Epithelial cell of esophagus (primary cell): Measurements from ENCODE around the gene COPS7A.
A peak's percentile ranks its signal among the peaks of the same experiment; 100 is the strongest.

Source experiments
- DNase-seq: peaks from one replicate; pipeline ENCODE4 v3.0.0; 2010; ENCODE audit warnings: low read depth
- H3K4me3 ChIP-seq: 2 replicates; pipeline ENCODE4 v1.5.1; 2011; ENCODE audit warnings: mild to moderate bottlenecking, low read length, control low read depth
- TF ChIP-seq, protein P1 (sequence below): IDR thresholded peaks from 2 replicates; pipeline ENCODE4 v1.5.1; 2011; ENCODE audit warnings: low read depth, mild to moderate bottlenecking, low read length, control low read depth, inconsistent platforms; ENCODE audit not compliant: insufficient read depth; ENCODE audit errors: missing control alignments

Gene COPS7A, protein sequence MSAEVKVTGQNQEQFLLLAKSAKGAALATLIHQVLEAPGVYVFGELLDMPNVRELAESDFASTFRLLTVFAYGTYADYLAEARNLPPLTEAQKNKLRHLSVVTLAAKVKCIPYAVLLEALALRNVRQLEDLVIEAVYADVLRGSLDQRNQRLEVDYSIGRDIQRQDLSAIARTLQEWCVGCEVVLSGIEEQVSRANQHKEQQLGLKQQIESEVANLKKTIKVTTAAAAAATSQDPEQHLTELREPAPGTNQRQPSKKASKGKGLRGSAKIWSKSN

DNA sequence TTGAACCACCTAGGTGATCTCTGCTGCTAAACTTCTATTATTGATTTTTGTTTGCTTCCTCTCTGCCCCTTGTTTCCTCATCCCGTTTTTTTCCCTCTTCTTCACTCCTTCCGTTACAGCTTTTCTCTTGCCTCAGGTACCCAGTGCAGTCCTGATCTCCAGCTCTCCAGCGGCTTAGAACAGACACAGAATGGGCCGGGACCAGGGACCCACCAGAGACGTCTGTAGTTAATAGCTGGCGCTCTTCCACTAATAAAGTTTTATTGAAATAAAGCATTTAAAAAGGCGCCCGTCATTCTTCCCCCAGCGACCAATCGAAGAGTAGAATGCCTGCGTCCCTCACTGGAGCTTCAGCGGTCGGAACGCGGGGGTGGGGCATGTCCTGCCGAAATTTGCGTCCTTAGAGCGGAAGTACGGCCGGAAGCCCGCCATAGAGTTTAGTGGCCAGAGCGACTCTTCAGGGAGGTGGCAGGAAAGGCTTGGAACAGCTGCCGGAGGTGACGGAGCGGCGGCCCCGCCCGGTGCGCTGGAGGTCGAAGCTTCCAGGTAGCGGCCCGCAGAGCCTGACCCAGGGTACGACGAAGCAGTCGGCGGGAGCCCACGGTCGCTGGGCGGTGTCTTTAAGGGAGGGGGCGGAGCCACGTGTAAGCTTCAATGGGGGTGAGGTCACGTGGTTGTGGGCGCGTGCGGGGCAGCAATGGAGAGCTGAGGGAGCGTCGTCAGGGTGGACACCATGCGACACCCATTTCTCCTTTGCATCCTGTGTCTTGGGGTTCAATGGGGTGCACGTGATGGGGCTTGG is at the start of gene COPS7A:
Gene COPS7A (plus strand): TSS at position 440 of the 802 bp plus-strand sequence. CDS start 611 bp downstream, outside the sequence.
- peak within 1 kb of the TSS; percentile 71 for H3K4me3 ChIP-seq
- TF ChIP-seq, protein P1, sequence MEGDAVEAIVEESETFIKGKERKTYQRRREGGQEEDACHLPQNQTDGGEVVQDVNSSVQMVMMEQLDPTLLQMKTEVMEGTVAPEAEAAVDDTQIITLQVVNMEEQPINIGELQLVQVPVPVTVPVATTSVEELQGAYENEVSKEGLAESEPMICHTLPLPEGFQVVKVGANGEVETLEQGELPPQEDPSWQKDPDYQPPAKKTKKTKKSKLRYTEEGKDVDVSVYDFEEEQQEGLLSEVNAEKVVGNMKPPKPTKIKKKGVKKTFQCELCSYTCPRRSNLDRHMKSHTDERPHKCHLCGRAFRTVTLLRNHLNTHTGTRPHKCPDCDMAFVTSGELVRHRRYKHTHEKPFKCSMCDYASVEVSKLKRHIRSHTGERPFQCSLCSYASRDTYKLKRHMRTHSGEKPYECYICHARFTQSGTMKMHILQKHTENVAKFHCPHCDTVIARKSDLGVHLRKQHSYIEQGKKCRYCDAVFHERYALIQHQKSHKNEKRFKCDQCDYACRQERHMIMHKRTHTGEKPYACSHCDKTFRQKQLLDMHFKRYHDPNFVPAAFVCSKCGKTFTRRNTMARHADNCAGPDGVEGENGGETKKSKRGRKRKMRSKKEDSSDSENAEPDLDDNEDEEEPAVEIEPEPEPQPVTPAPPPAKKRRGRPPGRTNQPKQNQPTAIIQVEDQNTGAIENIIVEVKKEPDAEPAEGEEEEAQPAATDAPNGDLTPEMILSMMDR = no peak
- DNase-seq = peak; percentile 99

DNA sequence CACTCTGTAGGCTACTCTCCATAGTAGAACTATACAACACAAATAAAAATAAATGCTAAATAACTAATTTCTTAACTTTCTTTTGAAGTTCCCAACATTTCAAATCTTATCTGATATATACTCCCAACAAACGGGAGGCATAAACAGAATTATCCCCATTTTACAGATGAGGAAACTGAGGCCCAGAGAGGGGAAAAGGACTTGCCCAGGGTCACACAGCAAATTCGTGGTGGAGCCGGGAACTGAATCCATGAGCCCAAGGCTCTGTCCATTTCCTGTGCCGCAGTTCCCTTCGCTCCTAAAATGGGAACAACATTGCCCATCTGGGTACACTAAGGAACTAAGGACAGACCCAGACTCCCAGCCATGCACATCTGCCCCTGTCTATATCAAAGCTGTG is 46.9 kb upstream of the COPS7A start:
- TF ChIP-seq, protein P1 = no peak

DNA sequence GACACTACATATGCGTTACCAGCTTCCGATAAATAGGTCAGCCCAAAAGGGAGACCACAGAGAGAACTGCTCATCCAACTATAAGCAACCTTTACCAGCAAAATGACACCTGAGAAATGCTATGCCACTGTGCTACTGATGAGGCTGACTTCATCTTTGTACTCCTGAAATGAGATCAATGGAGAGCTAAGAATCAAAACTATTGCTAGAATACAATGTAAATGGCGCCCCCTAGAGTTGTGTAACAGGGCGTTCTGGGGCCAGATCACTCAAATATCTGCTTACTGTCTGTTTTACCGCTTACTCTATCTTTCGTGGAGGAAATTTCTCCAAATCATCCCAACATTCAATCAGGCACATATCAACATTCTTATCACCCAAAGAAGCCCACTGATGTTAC is 39.2 kb upstream of the COPS7A start:
- DNase-seq = peak; percentile 48
- no peak overlapping the region for H3K4me3 ChIP-seq
- TF ChIP-seq, protein P1 = peak; percentile 53

More for the DNA sequence above, 46.9 kb upstream of the COPS7A start:
- no peak for DNase-seq
- no peak overlapping the region for H3K4me3 ChIP-seq

DNA sequence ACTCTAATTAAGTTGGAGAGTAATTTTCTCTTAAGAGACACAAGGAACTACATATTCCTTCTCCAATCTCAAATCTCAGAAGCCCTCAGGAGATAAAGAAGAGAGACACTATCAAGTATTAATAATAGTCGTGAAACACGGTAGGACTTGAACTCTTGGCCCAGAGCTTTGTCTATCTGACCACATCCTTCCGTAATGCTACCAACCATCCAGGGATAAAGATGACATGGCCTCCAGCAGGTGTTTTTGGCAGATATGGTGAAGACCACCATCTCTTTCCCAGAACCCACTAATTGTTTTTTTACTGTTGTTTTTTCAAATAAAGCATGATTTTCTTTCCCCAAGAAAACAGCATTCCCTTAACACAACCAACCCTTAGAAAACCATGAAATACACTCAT is 38.0 kb upstream of the COPS7A start:
- H3K4me3 ChIP-seq = no peak overlapping the region
- TF ChIP-seq, protein P1 = no peak
- DNase-seq = no peak

DNA sequence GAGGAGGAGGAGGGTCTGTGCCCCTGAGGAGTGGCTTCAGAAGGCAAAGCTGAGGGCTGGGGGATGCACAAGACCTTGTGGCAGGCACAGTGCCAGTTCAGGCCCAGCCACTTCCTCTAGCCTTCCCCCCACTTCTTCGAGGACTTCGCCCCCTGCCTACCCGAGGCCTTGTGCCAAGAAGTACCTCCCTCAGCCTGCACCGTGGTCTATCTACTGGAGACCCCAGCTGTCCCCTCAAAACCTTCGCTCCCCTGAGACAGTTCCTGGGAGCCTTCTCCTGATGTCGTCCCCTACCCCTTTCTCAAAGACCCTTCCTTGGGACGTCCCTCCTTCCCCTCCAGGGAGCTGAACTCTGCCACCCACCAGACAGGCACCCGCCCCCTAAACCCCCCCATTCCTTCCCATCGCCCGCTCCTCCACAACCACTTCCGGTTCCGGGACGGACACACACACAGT is 35.3 kb upstream of the COPS7A start:
- H3K4me3 ChIP-seq = peak overlapping the region; percentile 85
- no peak for DNase-seq
- TF ChIP-seq, protein P1 = no peak

DNA sequence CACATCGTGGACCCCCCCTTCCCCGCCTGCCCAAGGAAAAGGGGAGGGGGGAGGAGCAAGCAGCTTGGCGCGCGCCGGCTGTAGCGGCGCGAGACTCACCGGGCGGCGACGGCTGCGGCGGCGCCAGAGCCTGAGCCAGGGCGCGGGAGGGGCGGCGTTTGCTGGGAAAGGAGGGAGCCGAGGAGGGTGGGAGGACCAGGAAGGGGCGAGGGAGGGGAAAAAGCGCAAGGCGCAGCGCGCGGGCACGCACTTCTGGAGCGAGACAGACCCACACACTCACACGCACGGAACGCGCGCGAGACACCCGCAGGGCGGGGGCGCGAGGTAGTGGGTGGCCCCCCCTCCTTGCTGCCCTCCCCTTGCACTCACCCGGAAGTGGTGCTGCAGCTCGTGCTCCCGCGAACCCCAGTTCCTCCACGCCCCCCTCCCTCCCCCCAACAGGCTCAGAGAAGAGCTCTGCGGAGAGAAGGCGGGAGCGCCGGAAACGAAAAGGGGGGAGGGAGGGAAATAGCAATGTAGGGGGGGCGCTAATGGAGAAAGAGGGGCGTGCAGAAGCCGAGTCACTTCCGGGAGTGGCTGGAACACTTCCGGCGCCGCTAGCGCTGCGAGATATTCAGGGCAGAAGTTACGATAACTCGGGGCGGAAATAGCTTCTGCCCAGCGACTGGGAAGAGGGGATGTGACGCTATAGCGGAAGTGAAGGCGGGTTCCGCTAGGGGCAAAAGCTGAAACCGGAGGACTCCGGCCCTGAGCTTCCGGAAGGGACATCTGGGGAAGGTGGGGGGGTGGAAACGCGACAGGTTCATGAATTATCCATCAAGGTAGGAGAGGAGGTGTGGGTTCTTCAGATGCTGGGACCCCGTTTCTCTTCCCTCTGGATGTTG is 34.6 kb upstream of the COPS7A start, which contains the start of gene ZNF384:
Gene ZNF384 (minus strand): TSS at position 377 of the 884 bp plus-strand sequence. CDS start 9,855 bp downstream, outside the sequence.
- peak; percentile 99 for DNase-seq
- TF ChIP-seq, protein P1 = peak; percentile 29
- H3K4me3 ChIP-seq = peak within 1 kb of the TSS; percentile 85
